ENCODE measurements around the gene ACTR3.

Gene ACTR3

DNA sequence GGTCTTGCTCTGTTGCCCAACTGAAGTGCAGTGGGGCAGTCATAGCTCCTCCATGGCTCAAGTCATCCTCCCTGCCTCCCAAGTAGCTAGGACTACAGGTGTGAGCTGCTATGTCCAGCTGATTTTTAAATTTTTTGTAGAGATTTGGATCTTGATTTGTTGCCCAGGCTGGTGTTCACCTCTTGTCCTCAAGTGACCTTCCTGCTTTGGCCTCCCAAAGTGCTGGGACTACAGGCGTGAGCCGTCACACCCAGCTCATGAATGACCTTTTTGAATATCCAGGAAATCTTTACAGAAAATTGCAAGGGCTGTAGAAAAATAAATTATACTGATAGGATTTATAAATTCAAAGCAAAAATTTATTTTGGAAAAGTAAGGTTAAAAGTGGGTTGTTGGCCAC lies 17.4 kb downstream of the ACTR3 start:
- Histone ChIP-seq H3K4me3 (ENCODE audit: low read length, poor library complexity, severe bottlenecking) (no peak overlapping the region), H4K20me1 (ENCODE audit: insufficient read depth, low read length, poor library complexity, severe bottlenecking) (peaks cover 98% of the 10 kb centered on the region), H3K27me3 (ENCODE audit: insufficient read depth, low read length, poor library complexity, severe bottlenecking) (no peaks in the 10 kb centered on the region), H3K9me3 (ENCODE audit: insufficient read depth, low read depth, low read length) (peaks cover 5% of the 10 kb centered on the region; the same call in 1 of the 2 replicates), H3F3A (ENCODE audit: low read depth) (no peaks in the 10 kb centered on the region; the same call in 1 of the 2 replicates), H3K36me3 (ENCODE audit: insufficient read depth, low read length) (no peaks in the 10 kb centered on the region; the same call in 1 of the 2 replicates), H3K9ac (ENCODE audit: low read depth, low read length, poor library complexity, severe bottlenecking) (no peak overlapping the region), H3K79me2 (ENCODE audit: insufficient read depth, low read length) (peaks cover 100% of the 10 kb centered on the region), H3K4me2 (ENCODE audit: low read depth, low read length, poor library complexity, severe bottlenecking) (no peak overlapping the region), H3K4me1 (ENCODE audit: insufficient read depth, low read length, poor library complexity, severe bottlenecking) (peaks cover 22% of the 10 kb centered on the region), H2AFZ (ENCODE audit: low read length) (no peak overlapping the region), H3K9me2 (replicated peaks; ENCODE audit: low read depth, low read length) (no peaks in the 10 kb centered on the region)
- TF ChIP-seq CTCF (conservative IDR thresholded peaks at IDR 0.05; ENCODE audit: low read length), result no peak
- TF ChIP-seq EZH2phosphoT487 (IDR thresholded peaks at IDR 0.05; ENCODE audit: borderline replicate concordance), result no peak

DNA sequence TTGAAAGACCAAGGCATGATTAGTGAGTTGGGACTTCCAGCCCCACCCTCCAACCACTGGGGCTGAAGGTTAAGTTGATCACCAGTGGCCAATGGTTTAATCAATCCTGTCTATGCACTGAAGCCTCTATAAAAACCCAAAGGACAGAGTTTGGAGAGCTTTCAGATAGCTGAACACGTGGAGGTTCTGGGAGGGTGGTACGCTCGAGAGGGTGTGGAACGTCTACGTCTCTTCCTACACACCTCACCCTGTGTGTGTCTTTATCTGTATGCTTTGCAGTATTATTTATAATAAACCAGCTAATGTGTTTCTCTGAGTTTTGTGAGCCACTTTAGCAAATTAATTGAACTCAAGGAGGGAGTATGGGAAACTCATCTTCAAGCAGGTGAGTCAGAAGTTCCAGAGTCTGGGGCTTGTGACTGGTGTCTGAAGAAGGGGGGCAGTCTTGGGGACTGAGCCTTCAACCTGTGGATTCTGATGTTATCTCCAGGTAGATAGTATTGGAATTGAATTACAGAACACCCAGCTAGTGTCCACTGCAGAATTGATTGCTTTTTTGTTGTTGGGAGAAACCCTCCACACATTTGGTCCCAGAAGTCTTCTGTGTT lies 20.3 kb downstream of the ACTR3 start:
- peaks cover 11% of the 10 kb centered on the region for H3K4me1 ChIP-seq (ENCODE audit: insufficient read depth, low read length, poor library complexity, severe bottlenecking)
- peaks cover 5% of the 10 kb centered on the region; the same call in 1 of the 2 replicates for H3K9me3 ChIP-seq (ENCODE audit: insufficient read depth, low read depth, low read length)
- no peak overlapping the region for H2AFZ ChIP-seq (ENCODE audit: low read length)
- peaks cover 100% of the 10 kb centered on the region for H3K79me2 ChIP-seq (ENCODE audit: insufficient read depth, low read length)
- peaks cover 20% of the 10 kb centered on the region for H3K36me3 ChIP-seq (ENCODE audit: insufficient read depth, low read length)
- no peaks in the 10 kb centered on the region for H3F3A ChIP-seq (ENCODE audit: low read depth)
- no peaks in the 10 kb centered on the region for H3K9me2 ChIP-seq (replicated peaks; ENCODE audit: low read depth, low read length)
- no peak overlapping the region for H3K9ac ChIP-seq (ENCODE audit: low read depth, low read length, poor library complexity, severe bottlenecking)
- no peak overlapping the region for H3K4me3 ChIP-seq (ENCODE audit: low read length, poor library complexity, severe bottlenecking)
- peak overlapping the region; percentile 5 for H3K4me2 ChIP-seq (ENCODE audit: low read depth, low read length, poor library complexity, severe bottlenecking)
- TF ChIP-seq EZH2phosphoT487 (IDR thresholded peaks at IDR 0.05; ENCODE audit: borderline replicate concordance) (no peak), CTCF (conservative IDR thresholded peaks at IDR 0.05; ENCODE audit: low read length) (no peak)
- H3K27me3 ChIP-seq (ENCODE audit: insufficient read depth, low read length, poor library complexity, severe bottlenecking), result no peaks in the 10 kb centered on the region
- H4K20me1 ChIP-seq (ENCODE audit: insufficient read depth, low read length, poor library complexity, severe bottlenecking), result peaks cover 95% of the 10 kb centered on the region

GRCh38 chr2:113910967-113911678 lies 21.2 kb downstream of the ACTR3 start:
- H3K36me3 ChIP-seq (ENCODE audit: insufficient read depth, low read length), result peaks cover 29% of the 10 kb centered on the region
- H3K27me3 ChIP-seq (ENCODE audit: insufficient read depth, low read length, poor library complexity, severe bottlenecking), result no peaks in the 10 kb centered on the region
- H3K79me2 ChIP-seq (ENCODE audit: insufficient read depth, low read length), result peaks cover 100% of the 10 kb centered on the region
- H3F3A ChIP-seq (ENCODE audit: low read depth), result no peaks in the 10 kb centered on the region
- no peak overlapping the region for H3K4me2 ChIP-seq (ENCODE audit: low read depth, low read length, poor library complexity, severe bottlenecking)
- TF ChIP-seq CTCF (conservative IDR thresholded peaks at IDR 0.05; ENCODE audit: low read length), result no peak
- no peak for TF ChIP-seq EZH2phosphoT487 (IDR thresholded peaks at IDR 0.05; ENCODE audit: borderline replicate concordance)
- H4K20me1 ChIP-seq (ENCODE audit: insufficient read depth, low read length, poor library complexity, severe bottlenecking), result peaks cover 93% of the 10 kb centered on the region
- H3K9me2 ChIP-seq (replicated peaks; ENCODE audit: low read depth, low read length), result no peaks in the 10 kb centered on the region
- no peak overlapping the region for H2AFZ ChIP-seq (ENCODE audit: low read length)
- no peak overlapping the region for H3K9ac ChIP-seq (ENCODE audit: low read depth, low read length, poor library complexity, severe bottlenecking)
- H3K4me3 ChIP-seq (ENCODE audit: low read length, poor library complexity, severe bottlenecking), result no peak overlapping the region
- peaks cover 5% of the 10 kb centered on the region; the same call in 1 of the 2 replicates for H3K9me3 ChIP-seq (ENCODE audit: insufficient read depth, low read depth, low read length)
- H3K4me1 ChIP-seq (ENCODE audit: insufficient read depth, low read length, poor library complexity, severe bottlenecking), result peaks cover 11% of the 10 kb centered on the region

Measured in Loucy (cell line).